Brain pericyte (primary cell): ENCODE data around the gene CEBPZ.
A peak's percentile ranks its signal among the peaks of the same experiment; 100 is the strongest.
"Not testable (repeated sequence)": the region's sequence is repeated elsewhere in the genome, so short reads cannot be mapped to it uniquely, and the experiment has no call there.

Experiments used
- DNase-seq: peaks from one replicate; pipeline ENCODE4 v3.0.0-alpha.2; 2012; ENCODE audit warnings: low read depth, low spot score

Gene CEBPZ, protein sequence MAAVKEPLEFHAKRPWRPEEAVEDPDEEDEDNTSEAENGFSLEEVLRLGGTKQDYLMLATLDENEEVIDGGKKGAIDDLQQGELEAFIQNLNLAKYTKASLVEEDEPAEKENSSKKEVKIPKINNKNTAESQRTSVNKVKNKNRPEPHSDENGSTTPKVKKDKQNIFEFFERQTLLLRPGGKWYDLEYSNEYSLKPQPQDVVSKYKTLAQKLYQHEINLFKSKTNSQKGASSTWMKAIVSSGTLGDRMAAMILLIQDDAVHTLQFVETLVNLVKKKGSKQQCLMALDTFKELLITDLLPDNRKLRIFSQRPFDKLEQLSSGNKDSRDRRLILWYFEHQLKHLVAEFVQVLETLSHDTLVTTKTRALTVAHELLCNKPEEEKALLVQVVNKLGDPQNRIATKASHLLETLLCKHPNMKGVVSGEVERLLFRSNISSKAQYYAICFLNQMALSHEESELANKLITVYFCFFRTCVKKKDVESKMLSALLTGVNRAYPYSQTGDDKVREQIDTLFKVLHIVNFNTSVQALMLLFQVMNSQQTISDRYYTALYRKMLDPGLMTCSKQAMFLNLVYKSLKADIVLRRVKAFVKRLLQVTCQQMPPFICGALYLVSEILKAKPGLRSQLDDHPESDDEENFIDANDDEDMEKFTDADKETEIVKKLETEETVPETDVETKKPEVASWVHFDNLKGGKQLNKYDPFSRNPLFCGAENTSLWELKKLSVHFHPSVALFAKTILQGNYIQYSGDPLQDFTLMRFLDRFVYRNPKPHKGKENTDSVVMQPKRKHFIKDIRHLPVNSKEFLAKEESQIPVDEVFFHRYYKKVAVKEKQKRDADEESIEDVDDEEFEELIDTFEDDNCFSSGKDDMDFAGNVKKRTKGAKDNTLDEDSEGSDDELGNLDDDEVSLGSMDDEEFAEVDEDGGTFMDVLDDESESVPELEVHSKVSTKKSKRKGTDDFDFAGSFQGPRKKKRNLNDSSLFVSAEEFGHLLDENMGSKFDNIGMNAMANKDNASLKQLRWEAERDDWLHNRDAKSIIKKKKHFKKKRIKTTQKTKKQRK

DNA sequence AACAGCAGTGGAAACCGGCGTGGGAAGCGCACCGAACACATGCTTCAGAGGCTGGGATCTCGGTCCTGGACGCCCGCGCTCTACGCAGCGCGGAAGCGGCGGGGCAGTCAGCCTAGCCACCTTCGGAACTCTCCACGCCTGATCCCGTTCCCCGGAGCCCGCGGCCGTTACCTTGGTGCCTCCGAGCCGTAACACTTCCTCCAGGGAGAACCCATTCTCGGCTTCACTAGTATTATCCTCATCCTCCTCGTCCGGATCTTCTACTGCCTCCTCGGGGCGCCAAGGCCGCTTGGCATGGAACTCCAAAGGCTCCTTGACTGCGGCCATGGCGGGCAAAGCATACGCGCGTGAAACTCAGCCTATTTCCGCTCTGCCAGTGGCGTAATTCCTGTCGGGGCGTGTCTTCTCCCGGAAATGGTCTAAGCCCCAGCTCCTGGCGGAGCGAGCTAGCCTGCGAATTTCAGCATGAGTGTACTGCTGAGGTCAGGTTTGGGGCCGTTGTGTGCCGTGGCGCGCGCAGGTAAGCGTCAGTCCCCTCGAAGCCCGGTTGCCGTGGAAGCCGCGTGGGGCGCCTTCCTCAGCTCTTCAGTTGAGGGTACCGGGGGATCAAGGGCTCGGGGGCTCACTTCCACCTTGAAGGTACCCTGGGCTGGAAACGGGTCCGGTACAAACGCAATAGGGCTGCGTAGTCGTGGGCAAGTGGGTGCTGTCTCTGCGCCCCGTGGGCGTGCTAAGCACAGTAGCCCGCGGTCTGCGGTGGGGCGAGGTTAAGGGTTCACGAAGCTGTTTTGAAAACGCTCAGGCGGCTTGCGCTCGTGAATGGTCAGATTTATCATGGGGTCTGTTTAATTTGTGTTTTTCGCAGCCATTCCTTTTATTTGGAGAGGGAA is at the start of gene CEBPZ, which contains the start of gene NDUFAF7:
Gene CEBPZ (minus strand): TSS at position 356 of the 890 bp plus-strand sequence. CDS start 29 bp downstream, at position 327.
Gene NDUFAF7 (plus strand): TSS at position 418 of the 890 bp plus-strand sequence. CDS start 48 bp downstream, at position 466.
- peak; percentile 68 for DNase-seq

DNA sequence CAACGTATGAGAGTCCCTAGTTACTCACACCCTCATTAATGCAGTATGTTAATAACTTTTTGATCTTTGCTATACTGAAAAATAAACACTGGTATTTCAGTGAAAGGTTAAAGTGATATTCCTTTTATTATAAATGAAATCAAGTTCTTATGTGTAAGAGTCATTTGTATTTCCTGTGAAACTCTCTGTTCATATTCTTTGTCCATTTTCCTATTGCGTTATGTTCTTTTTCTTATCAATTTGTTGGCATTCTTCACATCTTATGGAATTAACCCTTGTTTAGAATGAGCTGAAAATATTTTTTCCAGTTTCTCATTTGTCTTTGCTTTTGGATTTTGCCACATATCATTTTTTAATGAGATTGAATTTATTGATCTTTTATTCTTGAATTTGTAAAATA is 44.9 kb upstream of the CEBPZ start:
- DNase-seq: no peak

DNA sequence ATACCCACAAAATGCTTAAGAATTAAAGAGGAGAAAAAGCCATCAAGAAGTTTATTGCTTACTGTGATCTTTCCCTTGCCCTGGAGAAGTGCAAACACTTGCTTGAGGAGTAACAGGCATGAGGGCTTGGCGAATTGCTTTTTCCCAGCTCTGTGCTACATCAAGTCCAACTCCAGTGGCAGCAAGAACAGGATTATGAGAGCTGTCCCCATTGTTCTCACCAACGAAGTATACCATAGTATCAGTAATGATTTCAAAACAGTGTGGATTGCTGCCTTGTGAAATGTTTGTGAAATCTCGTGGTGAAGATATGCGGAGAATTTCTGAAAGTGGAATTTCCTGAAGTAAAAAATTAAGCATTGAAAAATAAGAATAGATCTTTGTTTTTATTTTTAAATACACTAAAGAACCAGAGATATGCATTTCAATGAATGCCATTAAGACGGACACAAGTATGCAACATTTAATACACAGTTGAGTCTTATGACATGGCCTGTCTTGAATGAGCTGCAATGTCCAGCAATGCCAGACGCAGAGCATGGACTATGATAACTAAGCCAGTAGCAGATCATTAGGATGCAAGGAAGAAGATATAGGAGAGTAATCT is 43.1 kb upstream of the CEBPZ start:
- DNase-seq: no peak

DNA sequence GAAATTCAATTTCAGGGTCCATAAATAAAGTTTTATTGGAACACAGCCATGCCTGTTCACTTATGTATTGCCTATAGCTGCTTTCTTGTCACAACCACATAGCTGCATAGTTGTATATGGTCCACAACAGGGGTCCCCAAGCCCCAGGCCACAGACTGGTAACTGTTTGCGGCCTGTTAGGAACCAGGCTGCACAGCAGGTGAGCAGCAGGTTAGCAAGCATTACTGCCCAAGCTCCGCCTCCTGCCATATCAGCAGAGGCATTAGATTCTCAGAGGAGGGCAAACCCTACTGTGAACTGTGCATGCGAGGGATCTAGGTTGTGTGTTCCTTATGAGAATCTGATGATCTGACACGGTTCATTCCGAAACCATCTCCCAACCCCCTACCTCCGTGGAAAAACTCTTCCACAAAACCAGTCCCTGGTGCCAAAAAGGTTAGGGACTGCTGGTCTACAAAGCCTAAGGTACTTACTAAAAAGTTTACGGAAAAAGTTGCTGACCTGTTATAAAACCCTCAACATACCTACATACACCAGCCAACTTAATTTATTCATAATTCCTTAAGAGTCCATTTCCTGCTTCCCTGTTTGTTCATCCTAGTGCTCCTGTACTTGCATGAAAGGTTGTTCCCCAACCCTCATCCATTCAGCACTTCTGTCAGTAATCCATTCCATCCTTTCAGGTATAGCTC is 40.1 kb upstream of the CEBPZ start:
- no peak for DNase-seq

DNA sequence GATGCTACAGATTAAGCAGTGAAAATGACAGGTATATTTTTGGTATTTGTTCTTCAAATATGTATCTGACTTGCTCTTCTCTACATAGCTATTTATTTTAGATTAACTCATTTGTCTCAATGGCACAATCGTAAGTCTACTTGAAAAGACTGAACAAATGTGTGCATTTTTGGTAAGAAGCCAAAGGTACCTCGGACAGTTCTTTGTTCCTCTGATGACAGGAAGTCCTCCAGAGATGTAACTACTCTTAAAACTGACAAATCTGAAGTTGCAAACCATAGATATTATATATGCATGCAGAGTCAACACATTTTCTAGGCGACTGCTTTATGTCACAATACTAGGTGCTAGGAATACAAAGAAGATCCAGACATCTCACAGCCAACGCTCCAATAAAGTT is 36.7 kb upstream of the CEBPZ start:
- no peak for DNase-seq

DNA sequence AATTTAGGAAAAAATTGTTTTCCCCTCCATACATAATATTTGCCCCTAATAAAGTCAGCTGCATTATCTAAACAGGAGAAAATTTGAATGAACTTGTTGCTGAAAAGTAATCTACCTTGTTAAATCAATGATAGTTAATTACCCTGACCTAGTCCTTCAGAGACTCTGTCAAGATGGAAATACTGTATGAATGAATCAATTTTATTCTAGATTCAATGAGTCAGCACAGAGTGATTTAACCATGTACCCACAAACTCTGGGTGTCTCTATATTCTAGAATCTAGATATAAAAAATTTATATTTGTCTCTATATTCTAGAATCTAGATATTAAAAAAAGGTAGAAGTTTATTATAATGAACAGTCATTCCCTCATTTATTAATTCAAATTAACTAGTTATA is 36.3 kb upstream of the CEBPZ start:
- DNase-seq: no peak

DNA sequence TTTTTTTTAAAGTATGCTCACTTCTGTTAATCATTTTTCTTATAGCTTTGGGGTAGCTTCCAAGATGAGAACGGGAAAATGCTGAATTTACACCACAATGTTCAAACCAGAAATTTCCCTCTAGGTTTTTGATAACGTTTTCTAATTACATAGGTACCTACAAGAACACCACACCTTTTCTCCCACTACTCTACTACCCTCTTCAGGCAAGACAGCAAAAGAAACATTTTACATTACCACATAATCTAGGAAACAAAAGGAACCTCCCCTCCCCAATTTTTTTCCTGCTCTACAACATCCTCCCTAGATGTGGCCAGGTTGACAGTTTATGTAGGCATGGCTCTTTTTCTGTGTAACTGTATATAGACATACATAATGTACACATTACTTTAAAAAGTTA is 32.4 kb upstream of the CEBPZ start:
- DNase-seq: no peak

DNA sequence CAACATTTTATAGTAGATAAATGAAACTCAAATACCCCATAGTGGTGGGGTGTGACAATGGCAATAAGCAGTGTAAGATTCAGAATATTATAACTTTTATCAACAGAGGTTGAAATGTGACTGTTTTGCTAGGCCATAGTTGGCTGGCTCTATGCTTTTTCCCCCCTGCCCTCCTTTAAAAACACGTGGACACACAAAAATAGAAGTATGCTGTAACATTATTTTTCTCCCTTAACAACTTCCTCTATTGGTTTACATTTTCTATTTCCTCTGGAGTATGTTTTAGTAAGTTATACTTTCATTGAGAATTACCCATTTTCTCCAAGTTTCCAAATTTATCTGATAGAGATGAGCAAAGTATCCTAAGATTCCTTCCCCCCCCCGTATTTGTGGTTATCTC is 31.1 kb upstream of the CEBPZ start:
- no peak for DNase-seq

DNA sequence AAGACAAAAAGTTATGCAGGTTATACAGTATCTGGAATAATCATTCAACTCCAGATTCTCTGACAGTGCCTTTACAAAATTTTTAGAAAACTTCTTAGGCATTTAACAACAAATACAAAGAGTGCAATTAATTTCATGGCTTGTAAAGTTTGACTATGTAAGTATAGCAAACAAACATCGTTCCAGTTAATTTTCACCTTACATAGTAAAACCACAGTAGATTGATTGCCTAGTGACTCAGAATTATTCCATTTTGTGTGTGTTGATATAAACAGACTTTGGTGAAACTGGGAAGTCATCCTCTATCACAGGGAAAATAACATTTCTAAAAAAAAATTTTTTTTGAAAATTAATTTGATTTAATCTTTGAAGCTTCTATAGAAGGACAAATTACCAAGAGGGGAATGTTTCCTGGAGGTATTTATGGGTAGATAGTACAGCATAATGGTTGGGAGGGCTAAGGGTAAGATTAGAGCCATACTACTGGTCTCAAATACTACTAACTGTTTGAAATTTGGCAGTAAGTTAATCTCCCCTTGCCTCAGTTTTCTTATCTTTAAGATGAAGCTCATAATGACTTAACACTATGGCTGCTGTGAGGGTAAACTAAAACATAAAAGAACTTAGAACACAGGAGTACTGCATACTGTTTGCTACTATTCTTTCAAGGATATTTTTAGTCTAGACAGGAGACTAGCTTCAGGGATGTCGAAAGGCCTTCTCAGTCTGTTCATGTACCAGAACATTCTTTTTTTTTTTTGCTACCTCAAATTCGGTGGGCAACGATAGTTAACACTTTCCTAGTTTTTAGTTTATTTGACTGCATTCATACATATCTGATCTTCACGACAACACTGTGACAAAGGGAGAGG is 19.7 kb upstream of the CEBPZ start:
- no peak for DNase-seq

DNA sequence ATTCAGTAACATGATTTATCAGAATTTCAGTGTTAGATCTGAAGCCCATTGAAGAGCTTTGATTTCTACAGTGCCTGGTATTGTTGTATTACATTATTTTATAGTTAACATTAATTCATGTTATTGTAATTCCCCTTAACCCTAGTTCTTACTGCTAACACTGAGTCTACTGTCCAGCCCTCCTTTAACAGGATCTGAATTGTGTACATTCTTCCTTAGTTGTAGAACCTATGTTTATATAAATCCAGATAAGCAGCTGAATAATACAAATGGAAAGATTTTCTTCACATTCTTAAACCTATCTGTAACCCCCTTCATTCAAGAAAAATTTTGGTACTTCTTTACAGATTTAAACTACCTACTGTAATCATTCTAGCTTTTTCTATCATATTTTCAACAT is 14.8 kb upstream of the CEBPZ start:
- no peak for DNase-seq

DNA sequence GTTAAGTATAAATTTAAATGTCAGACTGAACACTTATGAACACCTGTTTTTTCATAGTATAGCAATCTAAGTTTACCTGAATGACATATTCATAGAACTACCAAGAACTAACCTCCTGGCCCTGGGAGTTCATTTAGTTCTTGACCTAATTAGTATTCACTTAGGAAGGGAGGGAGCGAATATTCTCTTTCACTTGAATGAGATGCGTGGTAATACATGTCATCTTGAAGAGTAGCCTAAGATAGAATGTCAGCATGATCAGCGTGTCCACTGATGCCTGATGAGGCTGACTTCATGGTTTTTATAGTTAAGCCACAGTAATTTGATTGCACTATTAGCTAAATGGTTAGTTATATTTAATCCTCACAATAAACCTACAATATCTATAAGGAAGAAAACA is 13.4 kb upstream of the CEBPZ start:
- no peak for DNase-seq

DNA sequence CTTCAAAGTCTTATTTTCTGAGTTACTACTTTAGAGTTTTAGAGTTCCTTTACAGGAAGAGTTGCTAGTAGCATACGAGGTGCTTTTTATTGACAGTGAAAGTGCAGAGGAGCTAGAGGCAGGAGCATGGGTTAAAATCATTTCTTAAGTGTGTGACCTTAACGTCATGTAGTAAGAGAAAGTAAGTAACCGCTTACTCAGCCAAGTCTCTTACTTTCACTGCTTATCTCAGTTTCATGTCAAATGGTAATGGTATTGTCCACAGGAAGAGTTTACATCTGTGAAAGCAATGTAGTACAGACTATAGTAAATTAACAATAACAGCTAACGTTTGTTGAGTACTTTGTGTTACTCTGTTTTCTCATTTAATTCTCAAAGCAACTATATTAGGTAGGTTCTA is 12.6 kb upstream of the CEBPZ start:
- no peak for DNase-seq

DNA sequence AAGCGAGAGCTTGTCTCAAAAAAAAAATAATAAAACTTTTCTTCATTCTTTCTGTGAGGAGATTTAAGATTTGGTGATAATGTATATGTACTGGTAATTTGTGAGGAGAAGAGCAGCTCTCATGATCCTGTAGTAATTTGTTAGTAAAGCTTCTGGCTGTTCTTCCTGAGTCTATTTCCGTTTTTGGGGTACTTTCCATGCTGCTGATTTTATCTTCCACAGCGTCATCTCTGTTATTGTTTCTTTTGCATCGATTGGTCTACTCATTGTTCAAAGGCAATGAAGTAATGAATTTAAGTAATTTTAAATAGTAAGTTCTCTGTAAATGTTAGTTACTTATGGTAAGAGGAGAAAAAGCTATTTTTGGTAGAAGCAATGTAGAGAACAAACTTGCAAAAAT is 12.0 kb upstream of the CEBPZ start:
- no peak for DNase-seq

DNA sequence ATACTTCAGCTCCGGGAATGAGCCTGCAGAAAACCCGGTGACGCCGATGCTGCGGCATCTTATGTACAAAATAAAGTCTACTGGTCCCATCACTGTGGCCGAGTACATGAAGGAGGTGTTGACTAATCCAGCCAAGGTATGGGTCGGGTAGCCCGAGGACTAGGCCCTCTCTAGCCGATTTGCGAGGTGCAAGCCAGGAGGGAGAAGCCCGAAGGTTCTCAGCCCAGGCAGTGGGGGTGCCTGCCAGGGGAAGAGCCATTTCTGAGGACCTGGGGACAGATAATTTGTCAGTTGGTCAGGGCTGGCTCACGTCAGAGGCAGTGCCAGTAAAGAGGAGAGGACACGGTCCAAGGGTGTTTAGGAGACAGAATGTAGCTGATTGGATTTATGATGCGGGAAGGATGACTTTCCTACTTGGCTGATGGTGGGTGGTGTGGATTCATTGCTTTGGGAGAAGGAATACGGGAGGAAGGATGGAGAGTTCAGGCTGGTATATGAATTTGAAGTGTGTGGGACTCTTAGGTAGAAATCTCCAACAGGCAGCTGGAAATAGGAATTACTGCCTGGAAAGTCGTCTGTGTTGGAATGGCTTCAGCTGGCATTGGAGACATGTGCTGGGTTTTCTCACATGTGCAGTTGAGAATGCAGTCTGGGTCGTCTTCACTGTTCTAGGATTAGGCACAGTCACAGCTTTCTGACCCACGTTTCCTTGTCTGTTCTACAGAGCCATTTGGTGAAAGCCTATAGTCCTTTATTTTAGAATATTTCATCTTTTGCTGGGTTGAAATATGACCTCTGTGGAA is 936 bp upstream of the CEBPZ start:
- DNase-seq: no peak

DNA sequence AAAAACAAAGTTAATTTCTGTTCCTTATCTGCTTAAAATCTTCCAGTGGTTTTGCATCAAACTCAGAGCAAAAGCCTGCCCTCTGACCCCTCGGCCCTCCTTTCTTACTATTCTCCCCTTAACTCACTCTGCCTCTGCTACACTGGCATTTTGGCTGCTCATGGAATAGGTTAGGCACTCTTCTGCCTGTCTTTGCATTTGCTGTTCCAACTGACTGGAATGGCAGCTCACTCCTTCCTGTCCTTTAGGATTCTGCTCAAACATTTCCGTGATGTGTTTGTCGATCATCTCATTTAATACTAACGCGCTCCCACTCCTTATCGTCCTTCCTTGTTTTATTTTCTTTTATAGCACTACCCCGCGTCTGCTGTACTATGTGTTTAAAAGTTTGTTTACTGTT is 815 bp downstream of the CEBPZ start:
- DNase-seq: no peak

DNA sequence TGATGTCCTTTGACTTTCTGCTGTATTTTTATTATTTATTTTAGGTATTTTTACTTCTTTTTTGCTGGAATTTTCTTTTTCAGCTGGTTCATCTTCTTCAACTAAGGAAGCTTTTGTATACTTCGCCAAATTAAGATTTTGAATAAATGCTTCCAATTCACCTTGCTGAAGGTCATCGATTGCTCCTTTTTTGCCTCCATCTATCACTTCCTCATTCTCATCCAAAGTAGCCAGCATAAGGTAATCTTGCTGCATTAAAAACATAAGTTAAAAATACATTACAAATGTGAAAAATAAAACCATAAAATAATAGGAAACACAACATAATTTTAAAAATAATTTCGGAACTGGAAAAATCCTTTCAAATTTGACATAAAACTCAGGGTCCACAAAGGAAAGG is 2.6 kb downstream of the CEBPZ start:
- DNase-seq: no peak

DNA sequence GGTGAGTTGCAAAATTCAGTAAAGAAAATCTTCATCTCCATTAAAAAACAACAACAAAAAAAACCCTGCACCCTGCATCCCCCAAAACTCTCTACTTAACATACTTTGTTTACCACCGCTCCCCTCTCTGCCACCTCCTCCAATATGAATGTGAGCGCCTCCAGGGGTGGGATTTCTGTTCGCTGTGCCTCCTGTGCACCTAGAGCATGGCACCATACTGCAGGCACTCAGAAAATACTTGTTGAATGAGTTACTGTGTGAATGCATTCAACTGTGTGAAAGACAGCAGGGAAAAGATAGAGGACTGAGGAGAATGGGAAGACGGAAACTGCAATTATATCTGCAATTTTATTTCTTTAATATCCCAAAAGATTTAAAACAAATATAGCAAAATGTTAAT is 4.5 kb downstream of the CEBPZ start:
- DNase-seq: no peak

DNA sequence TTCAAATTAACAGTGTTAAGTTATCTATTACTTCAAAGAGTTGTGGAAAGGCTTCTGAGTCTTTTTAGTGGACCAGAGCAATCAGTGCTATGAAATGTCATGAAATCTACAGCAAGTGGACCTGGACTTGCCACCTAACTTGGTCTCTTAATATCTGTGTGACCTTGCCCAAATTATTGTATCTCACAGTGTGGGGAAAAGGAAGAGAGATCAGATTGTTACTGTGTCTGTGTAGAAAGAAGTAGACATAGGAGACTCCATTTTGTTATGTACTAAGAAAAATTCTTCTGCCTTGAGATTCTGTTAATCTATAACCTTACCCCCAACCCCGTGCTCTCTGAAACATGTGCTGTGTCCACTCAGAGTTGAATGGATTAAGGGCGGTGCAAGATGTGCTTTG is 6.3 kb downstream of the CEBPZ start:
- not testable (repeated sequence) for DNase-seq
